SK-N-SH (cell line): ENCODE data around the gene SEMA4D. TPM values are rescaled to one million over a fixed set of nuclear protein-coding genes. Genes with fewer than 3 reads are reported as not detected.
A peak's percentile ranks its signal among the peaks of the same experiment; 100 is the strongest.

Source experiments
- CTCF ChIA-PET: fragments of 300-600, 350-600 bp; formaldehyde crosslinking; extraction: SDS; loops from one replicate; lab custom pipeline; 2021; lab: Yijun Ruan, JAX
- POLR2A ChIA-PET: fragments of 350-600 bp; sonication (Branson Sonifier 250); formaldehyde crosslinking; extraction: SDS; loops from one replicate; lab custom pipeline; 2020; ENCODE audit warnings: antibody characterized with exemption, inconsistent platforms; lab: Yijun Ruan, JAX
- DNase-seq: peaks from one replicate; pipeline ENCODE4 v3.0.0; 2012
- H2AFZ ChIP-seq: fragments of 200-600 bp; sonication (generic); 2 replicates; pipeline ENCODE4 v1.8.1; 2016; ENCODE audit warnings: antibody characterized with exemption, mild to moderate bottlenecking, low read depth
- H3F3A ChIP-seq: fragments of 200-600 bp; sonication (generic); replicated peaks from 2 replicates; pipeline ENCODE3; 2016; ENCODE audit warnings: antibody characterized with exemption, mild to moderate bottlenecking; ENCODE audit not compliant: insufficient read depth
- H3K27ac ChIP-seq, 2 experiments: fragments of 200-500 bp in 1 of 2; fragments of 200-600 bp in 1 of 2; sonication (Bioruptor generic) in 1 of 2; sonication (generic), shearing (Covaris generic) in 1 of 2; 2 replicates each; pipeline versions ENCODE4 v1.5.1 to v1.6.1; 2014 to 2016; ENCODE audit warnings: low read depth in 2 of 2, inconsistent platforms in 1 of 2, low read length in 1 of 2, mild to moderate bottlenecking in 1 of 2, mixed read lengths in 1 of 2
- H3K27me3 ChIP-seq: fragments of 200-600 bp; sonication (generic), shearing (Covaris generic); 2 replicates; pipeline ENCODE4 v1.6.1; 2016; ENCODE audit warnings: mixed run types; ENCODE audit not compliant: insufficient read depth
- H3K36me3 ChIP-seq, 2 experiments: fragments of 200-500 bp in 1 of 2; fragments of 200-600 bp in 1 of 2; sonication (Bioruptor generic) in 1 of 2; sonication (generic) in 1 of 2; replicated peaks in 1 of 2; 2 replicates each; pipeline versions ENCODE3 to v1.5.1; 2014 to 2016; ENCODE audit warnings: low read length in 1 of 2, mild to moderate bottlenecking in 1 of 2; ENCODE audit not compliant: insufficient read depth in 2 of 2, control insufficient read depth in 1 of 2
- H3K4me1 ChIP-seq, 2 experiments: fragments of 200-500 bp in 1 of 2; fragments of 200-600 bp in 1 of 2; sonication (Bioruptor generic) in 1 of 2; sonication (generic), shearing (Covaris generic) in 1 of 2; 2 replicates each; pipeline versions ENCODE4 v1.5.1 to v1.6.1; 2014 to 2016; ENCODE audit warnings: low read depth in 1 of 2, low read length in 1 of 2, mixed run types in 1 of 2; ENCODE audit not compliant: insufficient read depth in 2 of 2, control insufficient read depth in 1 of 2
- H3K4me2 ChIP-seq: fragments of 200-600 bp; sonication (generic), shearing (Covaris generic); 2 replicates; pipeline ENCODE4 v1.6.1; 2017; ENCODE audit warnings: mixed run types
- H3K4me3 ChIP-seq, 2 experiments: fragments of 200-500 bp in 1 of 2; fragments of 200-600 bp in 1 of 2; sonication (Bioruptor generic) in 1 of 2; sonication (generic), shearing (Covaris generic) in 1 of 2; 2 replicates each; pipeline versions ENCODE4 v1.5.1 to v1.8.1; 2014 to 2016; ENCODE audit warnings: low read depth in 2 of 2, inconsistent platforms in 1 of 2, low read length in 1 of 2, mild to moderate bottlenecking in 1 of 2, mixed read lengths in 1 of 2, moderate library complexity in 1 of 2
- H3K79me2 ChIP-seq: fragments of 200-600 bp; sonication (generic); 2 replicates; pipeline ENCODE4 v1.8.1; 2017; ENCODE audit warnings: mild to moderate bottlenecking; ENCODE audit not compliant: insufficient read depth
- H3K9ac ChIP-seq: fragments of 200-600 bp; sonication (generic); 2 replicates; pipeline ENCODE4 v1.6.1; 2017; ENCODE audit warnings: mixed run types
- H3K9me2 ChIP-seq: fragments of 200-600 bp; sonication (generic); 2 replicates; pipeline ENCODE4 v1.6.1; 2017; ENCODE audit warnings: mixed run types
- H3K9me3 ChIP-seq: fragments of 200-600 bp; sonication (generic); 2 replicates; pipeline ENCODE4 v1.6.1; 2017; ENCODE audit warnings: mixed run types, mild to moderate bottlenecking, moderate library complexity
- H4K20me1 ChIP-seq: fragments of 200-600 bp; sonication (generic); 2 replicates; pipeline ENCODE4 v1.6.1; 2017; ENCODE audit warnings: mild to moderate bottlenecking, mixed run types; ENCODE audit not compliant: insufficient read depth
- CTCF ChIP-seq: fragments of 200-600 bp; sonication (generic); IDR thresholded peaks from 2 replicates; pipeline ENCODE4 v1.6.1; 2017; ENCODE audit warnings: antibody characterized with exemption, mild to moderate bottlenecking, moderate library complexity
- ELF1 ChIP-seq: IDR thresholded peaks from 2 replicates; pipeline ENCODE4 v1.4.0; 2012
- EP300 ChIP-seq, 2 experiments: IDR thresholded peaks; 2 replicates each; pipeline versions ENCODE4 v1.4.0 to v1.6.1; 2012; ENCODE audit warnings: borderline replicate concordance in 1 of 2, low read depth in 1 of 2, low read length in 1 of 2
- EZH2phosphoT487 ChIP-seq: fragments of 200-600 bp; sonication (generic); IDR thresholded peaks from 2 replicates; pipeline ENCODE4 v1.6.1; 2017; ENCODE audit warnings: low read depth, mixed run types, mild to moderate bottlenecking, antibody characterized with exemption, moderate library complexity, borderline replicate concordance
- FOSL2 ChIP-seq: IDR thresholded peaks from 2 replicates; pipeline ENCODE4 v1.4.0; 2012; ENCODE audit warnings: low read depth, mild to moderate bottlenecking, moderate library complexity, borderline replicate concordance
- FOXM1 ChIP-seq: IDR thresholded peaks from 2 replicates; pipeline ENCODE4 v1.4.0; 2012; ENCODE audit warnings: low read depth, mild to moderate bottlenecking
- MEF2A ChIP-seq: IDR thresholded peaks from 2 replicates; pipeline ENCODE4 v1.4.0; 2012; ENCODE audit warnings: low read depth, borderline replicate concordance
- MXI1 ChIP-seq: IDR thresholded peaks from 2 replicates; pipeline ENCODE4 v1.6.1; 2012; ENCODE audit warnings: mild to moderate bottlenecking, low read depth, low read length, improper control_type of control experiment
- NFIC ChIP-seq: IDR thresholded peaks from 2 replicates; pipeline ENCODE4 v1.4.0; 2012; ENCODE audit warnings: borderline replicate concordance
- RXRA ChIP-seq: IDR thresholded peaks from 2 replicates; pipeline ENCODE4 v1.4.0; 2012; ENCODE audit warnings: low read depth, mild to moderate bottlenecking, borderline replicate concordance
- SIN3A ChIP-seq: IDR thresholded peaks from 2 replicates; pipeline ENCODE4 v1.6.1; 2012; ENCODE audit warnings: low read depth, mild to moderate bottlenecking, low read length, moderate library complexity, borderline replicate concordance
- TEAD4 ChIP-seq: IDR thresholded peaks from 2 replicates; pipeline ENCODE4 v1.4.0; 2012; ENCODE audit warnings: mild to moderate bottlenecking, borderline replicate concordance; ENCODE audit not compliant: insufficient read depth
- USF2 ChIP-seq: fragments of 150-350 bp; IDR thresholded peaks from 2 replicates; pipeline ENCODE4 v1.6.1; 2017; ENCODE audit warnings: antibody characterized with exemption, low read length, low read depth, borderline replicate concordance
- WGBS: methylation state at CpG from one replicate; pipeline ENCODE4 v1.1.6; 2017; ENCODE audit warnings: low lambda C conversion rate; 5-methylcytosine and 5-hydroxymethylcytosine counted together
- polyA plus RNA-seq, 3 experiments: library from polyadenylated mRNA; depleted of rRNA; stranded (reverse); fragments of >200 nt; gene quantifications; 2 replicates each; pipeline ENCODE4 v1.2.3, GENCODE V29; 2012
- TF ChIP-seq, protein P1 (sequence below): IDR thresholded peaks from 2 replicates; pipeline ENCODE4 v1.6.1; 2012; ENCODE audit warnings: mild to moderate bottlenecking, low read depth, low read length, moderate library complexity

SEMA4D gene
- polyA plus RNA-seq, 1 of the 3 experiments (the other 2 are of a cell fraction) = 4.8 TPM

DNA sequence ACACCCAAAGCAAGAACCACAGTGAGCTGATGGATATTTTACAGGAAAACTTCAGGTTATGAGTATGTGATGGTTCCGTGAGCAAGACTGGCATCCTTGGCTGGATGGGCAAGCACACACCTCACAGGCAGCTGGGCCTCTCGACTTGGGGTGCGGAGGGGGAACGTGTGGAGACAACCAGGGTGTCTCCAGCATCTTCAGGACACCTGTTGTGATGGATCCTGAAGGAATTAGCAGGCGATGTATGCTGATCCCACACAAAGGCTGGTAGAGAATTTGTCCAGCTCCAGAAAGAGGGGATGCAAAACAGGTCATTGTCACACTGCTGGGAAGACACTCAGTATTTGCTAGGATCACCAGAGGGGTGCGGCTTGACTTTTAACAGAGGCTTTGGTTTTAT is 136.9 kb downstream of the SEMA4D start:
- TF ChIP-seq, protein P1, sequence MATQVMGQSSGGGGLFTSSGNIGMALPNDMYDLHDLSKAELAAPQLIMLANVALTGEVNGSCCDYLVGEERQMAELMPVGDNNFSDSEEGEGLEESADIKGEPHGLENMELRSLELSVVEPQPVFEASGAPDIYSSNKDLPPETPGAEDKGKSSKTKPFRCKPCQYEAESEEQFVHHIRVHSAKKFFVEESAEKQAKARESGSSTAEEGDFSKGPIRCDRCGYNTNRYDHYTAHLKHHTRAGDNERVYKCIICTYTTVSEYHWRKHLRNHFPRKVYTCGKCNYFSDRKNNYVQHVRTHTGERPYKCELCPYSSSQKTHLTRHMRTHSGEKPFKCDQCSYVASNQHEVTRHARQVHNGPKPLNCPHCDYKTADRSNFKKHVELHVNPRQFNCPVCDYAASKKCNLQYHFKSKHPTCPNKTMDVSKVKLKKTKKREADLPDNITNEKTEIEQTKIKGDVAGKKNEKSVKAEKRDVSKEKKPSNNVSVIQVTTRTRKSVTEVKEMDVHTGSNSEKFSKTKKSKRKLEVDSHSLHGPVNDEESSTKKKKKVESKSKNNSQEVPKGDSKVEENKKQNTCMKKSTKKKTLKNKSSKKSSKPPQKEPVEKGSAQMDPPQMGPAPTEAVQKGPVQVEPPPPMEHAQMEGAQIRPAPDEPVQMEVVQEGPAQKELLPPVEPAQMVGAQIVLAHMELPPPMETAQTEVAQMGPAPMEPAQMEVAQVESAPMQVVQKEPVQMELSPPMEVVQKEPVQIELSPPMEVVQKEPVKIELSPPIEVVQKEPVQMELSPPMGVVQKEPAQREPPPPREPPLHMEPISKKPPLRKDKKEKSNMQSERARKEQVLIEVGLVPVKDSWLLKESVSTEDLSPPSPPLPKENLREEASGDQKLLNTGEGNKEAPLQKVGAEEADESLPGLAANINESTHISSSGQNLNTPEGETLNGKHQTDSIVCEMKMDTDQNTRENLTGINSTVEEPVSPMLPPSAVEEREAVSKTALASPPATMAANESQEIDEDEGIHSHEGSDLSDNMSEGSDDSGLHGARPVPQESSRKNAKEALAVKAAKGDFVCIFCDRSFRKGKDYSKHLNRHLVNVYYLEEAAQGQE = no peak
- TF ChIP-seq RXRA (no peak), EP300 (IDR thresholded peaks at IDR 0.05; ENCODE audit: borderline replicate concordance in 1 of 2, low read depth in 1 of 2, low read length in 1 of 2) (no peak), NFIC (no peak), FOSL2 (no peak), CTCF (no peak), SIN3A (no peak), ELF1 (no peak), FOXM1 (no peak), EZH2phosphoT487 (no peak), USF2 (no peak), TEAD4 (no peak), MEF2A (no peak), MXI1 (no peak)
- TF ChIP-seq, all 33 proteins: peak for 0
- Histone ChIP-seq H3K79me2 (no peaks in the 10 kb centered on the region), H3K9ac (no peak overlapping the region), H3K4me1 (peaks cover 0 to 42% of the 10 kb centered on the region in 2 experiments; a peak in 2 of 4 replicates), H4K20me1 (no peaks in the 10 kb centered on the region), H3K4me2 (no peak overlapping the region), H3F3A (no peaks in the 10 kb centered on the region), H3K4me3 (no peak overlapping the region), H3K36me3 (peaks cover 19 to 60% of the 10 kb centered on the region in 2 experiments), H2AFZ (no peak overlapping the region), H3K27ac (peak overlapping the region in 1 of 2 experiments; percentile 93; a peak in 2 of 4 replicates), H3K27me3 (no peaks in the 10 kb centered on the region), H3K9me2 (no peaks in the 10 kb centered on the region), H3K9me3 (no peaks in the 10 kb centered on the region)
- no peak for DNase-seq
- CTCF ChIA-PET = no interaction called here
- 98% methylated on average over 5 of the region's 6 CpGs for WGBS
- POLR2A ChIA-PET = no interaction called here
